ENCODE results near the gene RNLS.

RNLS gene

GRCh38 chr10:88274286-88274685 lies 308.8 kb downstream of the RNLS start:
- no peak for TF ChIP-seq POLR2AphosphoS5 (IDR thresholded peaks at IDR 0.05; ENCODE audit: low read depth, low read length)

GRCh38 chr10:88273567-88273966 lies 309.6 kb downstream of the RNLS start:
- no peak for TF ChIP-seq SIN3A (IDR thresholded peaks at IDR 0.05; ENCODE audit: borderline replicate concordance, insufficient read depth, low read length)
- TF ChIP-seq FOXP2 (optimal IDR thresholded peaks at IDR 0.05; ENCODE audit: borderline replicate concordance, extremely low read depth, extremely low read length, insufficient read depth), result no peak
- no peak for TF ChIP-seq POLR2AphosphoS5 (IDR thresholded peaks at IDR 0.05; ENCODE audit: low read depth, low read length)

- TF ChIP-seq SIN3A (IDR thresholded peaks at IDR 0.05; ENCODE audit: borderline replicate concordance, insufficient read depth, low read length) (no peak), TAF1 (IDR thresholded peaks at IDR 0.05; ENCODE audit: borderline replicate concordance, insufficient read depth, low read length) (no peak), POLR2AphosphoS5 (IDR thresholded peaks at IDR 0.05; ENCODE audit: low read depth, low read length) (no peak)
These were observed 311.2 kb downstream of the RNLS start for GRCh38 chr10:88271761-88272543.

GRCh38 chr10:88270871-88271713 lies 312.0 kb downstream of the RNLS start:
- no peak for TF ChIP-seq TAF1 (IDR thresholded peaks at IDR 0.05; ENCODE audit: borderline replicate concordance, insufficient read depth, low read length)
- TF ChIP-seq REST (IDR thresholded peaks at IDR 0.05; ENCODE audit: insufficient read depth in 1 of 2, low read depth in 2 of 2, low read length in 2 of 2), result no peak

- TF ChIP-seq TAF1 (IDR thresholded peaks at IDR 0.05; ENCODE audit: borderline replicate concordance, insufficient read depth, low read length) (no peak), POLR2AphosphoS5 (IDR thresholded peaks at IDR 0.05; ENCODE audit: low read depth, low read length) (no peak), SIN3A (IDR thresholded peaks at IDR 0.05; ENCODE audit: borderline replicate concordance, insufficient read depth, low read length) (no peak), FOXP2 (optimal IDR thresholded peaks at IDR 0.05; ENCODE audit: borderline replicate concordance, extremely low read depth, extremely low read length, insufficient read depth) (no peak), REST (IDR thresholded peaks at IDR 0.05; ENCODE audit: insufficient read depth in 1 of 2, low read depth in 2 of 2, low read length in 2 of 2) (no peak)
These were observed 312.9 kb downstream of the RNLS start for GRCh38 chr10:88270061-88270808.

GRCh38 chr10:88262591-88263234 lies 320.4 kb downstream of the RNLS start:
- TF ChIP-seq POLR2AphosphoS5 (IDR thresholded peaks at IDR 0.05; ENCODE audit: low read depth, low read length) (no peak), REST (IDR thresholded peaks at IDR 0.05; ENCODE audit: insufficient read depth in 1 of 2, low read depth in 2 of 2, low read length in 2 of 2) (no peak), TAF1 (IDR thresholded peaks at IDR 0.05; ENCODE audit: borderline replicate concordance, insufficient read depth, low read length) (no peak), SIN3A (IDR thresholded peaks at IDR 0.05; ENCODE audit: borderline replicate concordance, insufficient read depth, low read length) (no peak), FOXP2 (optimal IDR thresholded peaks at IDR 0.05; ENCODE audit: borderline replicate concordance, extremely low read depth, extremely low read length, insufficient read depth) (no peak)

Measured in PFSK-1 (cell line).